KMS-11 (cell line): ENCODE data around the gene B3GLCT.

Experiments
- H2AFZ ChIP-seq: fragments of 200-600 bp; sonication (generic); 2 replicates; pipeline ENCODE4 v1.6.1; 2016; ENCODE audit warnings: antibody characterized with exemption, mixed run types, low read depth
- H3K27ac ChIP-seq: fragments of 200-600 bp; sonication (generic); 2 replicates; pipeline ENCODE4 v1.6.1; 2016; ENCODE audit warnings: mild to moderate bottlenecking, mixed run types
- H3K27me3 ChIP-seq: fragments of 200-600 bp; sonication (generic); 2 replicates; pipeline ENCODE4 v1.6.1; 2017; ENCODE audit warnings: mild to moderate bottlenecking, low read depth, mixed run types, moderate library complexity; ENCODE audit not compliant: insufficient read depth
- H3K36me3 ChIP-seq: fragments of 200-600 bp; sonication (generic); 2 replicates; pipeline ENCODE4 v1.6.1; 2017; ENCODE audit warnings: mild to moderate bottlenecking, mixed run types; ENCODE audit not compliant: insufficient read depth
- H3K4me1 ChIP-seq: fragments of 200-600 bp; sonication (generic); 2 replicates; pipeline ENCODE4 v1.6.1; 2016; ENCODE audit warnings: mild to moderate bottlenecking, low read depth, mixed run types; ENCODE audit not compliant: poor library complexity, severe bottlenecking
- H3K4me2 ChIP-seq: fragments of 200-600 bp; sonication (generic); 2 replicates; pipeline ENCODE4 v1.7.0; 2016; ENCODE audit warnings: mild to moderate bottlenecking, mixed run types
- H3K4me3 ChIP-seq: fragments of 200-600 bp; sonication (generic); IDR thresholded peaks from 2 replicates; pipeline ENCODE4 v1.6.1; 2017; ENCODE audit warnings: low read depth, low read length, mixed read lengths; ENCODE audit not compliant: insufficient read depth
- H3K79me2 ChIP-seq: fragments of 200-600 bp; sonication (generic); 2 replicates; pipeline ENCODE4 v1.6.1; 2016; ENCODE audit warnings: low read depth, mixed run types; ENCODE audit not compliant: insufficient read depth
- H3K9ac ChIP-seq: fragments of 200-600 bp; sonication (generic); 2 replicates; pipeline ENCODE4 v1.6.1; 2016; ENCODE audit warnings: mild to moderate bottlenecking, mixed run types
- H4K20me1 ChIP-seq: fragments of 200-600 bp; sonication (generic); 2 replicates; pipeline ENCODE4 v1.6.1; 2016; ENCODE audit warnings: mild to moderate bottlenecking, mixed run types; ENCODE audit not compliant: insufficient read depth
- TF ChIP-seq, protein P1 (sequence below): fragments of 200-600 bp; sonication (generic); conservative IDR thresholded peaks from 2 replicates; pipeline ENCODE4 v1.6.1; 2017; ENCODE audit warnings: low read depth, mild to moderate bottlenecking, antibody characterized with exemption, low read length, moderate library complexity, mixed read lengths

The B3GLCT gene

DNA sequence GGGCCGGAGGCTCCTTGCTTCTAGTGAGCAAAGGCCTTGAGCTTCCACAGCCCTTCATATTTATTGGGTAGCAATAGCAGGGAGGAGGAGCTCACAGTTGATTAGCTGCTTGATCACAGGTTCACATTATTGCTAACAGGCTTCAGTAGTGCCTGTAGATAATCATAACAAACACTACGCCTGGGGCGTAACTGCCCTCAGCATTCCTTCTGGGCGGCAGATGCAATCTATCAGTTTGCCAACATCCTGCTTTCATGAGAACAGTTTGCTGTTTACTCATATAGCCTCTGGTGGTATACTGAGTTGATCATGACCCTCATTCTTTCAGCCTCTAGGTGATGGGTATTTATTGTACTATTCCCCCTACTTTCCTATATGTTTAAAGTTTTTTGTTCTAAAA is 149.4 kb downstream of the B3GLCT start:
- H3K4me2 ChIP-seq, result no peak overlapping the region
- no peak overlapping the region for H2AFZ ChIP-seq
- no peaks in the 10 kb centered on the region for H4K20me1 ChIP-seq
- no peak overlapping the region for H3K4me3 ChIP-seq
- no peaks in the 10 kb centered on the region for H3K4me1 ChIP-seq
- no peaks in the 10 kb centered on the region for H3K36me3 ChIP-seq
- TF ChIP-seq, protein P1, sequence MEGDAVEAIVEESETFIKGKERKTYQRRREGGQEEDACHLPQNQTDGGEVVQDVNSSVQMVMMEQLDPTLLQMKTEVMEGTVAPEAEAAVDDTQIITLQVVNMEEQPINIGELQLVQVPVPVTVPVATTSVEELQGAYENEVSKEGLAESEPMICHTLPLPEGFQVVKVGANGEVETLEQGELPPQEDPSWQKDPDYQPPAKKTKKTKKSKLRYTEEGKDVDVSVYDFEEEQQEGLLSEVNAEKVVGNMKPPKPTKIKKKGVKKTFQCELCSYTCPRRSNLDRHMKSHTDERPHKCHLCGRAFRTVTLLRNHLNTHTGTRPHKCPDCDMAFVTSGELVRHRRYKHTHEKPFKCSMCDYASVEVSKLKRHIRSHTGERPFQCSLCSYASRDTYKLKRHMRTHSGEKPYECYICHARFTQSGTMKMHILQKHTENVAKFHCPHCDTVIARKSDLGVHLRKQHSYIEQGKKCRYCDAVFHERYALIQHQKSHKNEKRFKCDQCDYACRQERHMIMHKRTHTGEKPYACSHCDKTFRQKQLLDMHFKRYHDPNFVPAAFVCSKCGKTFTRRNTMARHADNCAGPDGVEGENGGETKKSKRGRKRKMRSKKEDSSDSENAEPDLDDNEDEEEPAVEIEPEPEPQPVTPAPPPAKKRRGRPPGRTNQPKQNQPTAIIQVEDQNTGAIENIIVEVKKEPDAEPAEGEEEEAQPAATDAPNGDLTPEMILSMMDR, result no peak
- H3K9ac ChIP-seq, result no peak overlapping the region
- H3K27ac ChIP-seq, result no peak overlapping the region
- H3K27me3 ChIP-seq, result no peaks in the 10 kb centered on the region
- no peaks in the 10 kb centered on the region for H3K79me2 ChIP-seq

DNA sequence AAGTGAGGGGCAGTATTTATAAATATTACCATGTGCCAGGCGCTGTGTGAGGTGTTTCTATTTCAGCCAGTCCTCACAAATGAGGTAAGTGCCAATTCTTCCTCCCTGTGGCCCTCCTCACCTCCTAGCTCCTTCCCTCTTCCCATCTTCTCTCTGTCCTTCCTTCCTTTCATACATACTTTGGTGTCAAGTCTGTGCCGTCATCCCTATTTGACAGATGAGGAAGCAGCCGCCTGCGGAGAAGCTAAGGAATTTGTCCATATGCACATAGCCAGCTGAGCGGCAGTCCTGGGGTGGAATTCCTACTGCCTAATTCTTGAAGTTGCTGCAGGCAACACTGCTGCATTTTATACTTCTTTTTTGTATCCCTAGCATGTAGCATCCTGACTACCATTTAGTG is 150.8 kb downstream of the B3GLCT start:
- Histone ChIP-seq H3K9ac (no peak overlapping the region), H3K79me2 (no peaks in the 10 kb centered on the region), H4K20me1 (no peaks in the 10 kb centered on the region), H3K27ac (no peak overlapping the region), H3K4me1 (no peaks in the 10 kb centered on the region), H3K4me3 (no peak overlapping the region), H3K4me2 (no peak overlapping the region), H2AFZ (no peak overlapping the region), H3K27me3 (no peaks in the 10 kb centered on the region), H3K36me3 (no peaks in the 10 kb centered on the region)
- TF ChIP-seq, protein P1, result no peak

DNA sequence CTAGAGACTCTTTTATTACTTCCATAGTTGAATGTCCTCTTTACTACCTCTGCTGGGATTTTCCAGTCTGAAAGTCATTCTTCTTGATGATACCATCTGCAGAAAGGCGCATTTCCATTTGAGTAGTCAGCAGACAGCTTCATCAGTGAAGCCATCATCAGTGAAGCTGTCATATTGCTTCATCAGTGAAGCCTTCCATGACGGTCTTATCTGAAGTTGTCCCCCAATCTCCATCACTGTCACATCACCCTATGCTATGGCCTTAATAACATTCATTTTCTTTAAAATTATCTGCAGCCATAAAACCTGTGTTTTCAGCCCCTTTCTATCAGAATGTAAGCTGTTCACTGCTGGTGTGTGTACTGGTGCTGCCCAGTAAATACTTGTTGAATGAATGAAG is 151.6 kb downstream of the B3GLCT start:
- TF ChIP-seq, protein P1, result no peak
- Histone ChIP-seq H3K27me3 (no peaks in the 10 kb centered on the region), H3K9ac (no peak overlapping the region)

DNA sequence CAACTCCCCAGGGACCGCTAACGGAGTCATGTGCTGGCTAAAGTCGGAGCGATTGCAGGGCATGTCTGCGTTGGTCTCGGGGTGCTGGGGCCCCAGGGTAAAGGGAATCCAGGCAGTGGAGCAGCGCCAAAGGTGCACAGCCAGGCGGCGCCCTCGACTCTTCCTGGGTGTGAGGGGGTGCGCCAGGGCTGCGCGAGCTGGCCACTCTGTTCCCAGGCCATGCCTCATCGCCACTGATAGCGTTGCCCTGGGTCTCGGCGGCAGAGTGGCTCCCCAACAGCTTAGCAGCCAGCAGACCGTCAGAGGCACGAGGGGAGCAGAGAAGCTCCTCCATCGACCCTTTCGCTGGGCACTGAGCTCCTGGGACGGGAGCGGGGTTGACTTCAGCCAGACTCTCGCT is 152.7 kb downstream of the B3GLCT start:
- Histone ChIP-seq H2AFZ (no peak overlapping the region), H4K20me1 (no peaks in the 10 kb centered on the region), H3K27me3 (no peaks in the 10 kb centered on the region), H3K4me3 (no peak overlapping the region), H3K4me2 (no peak overlapping the region), H3K79me2 (no peaks in the 10 kb centered on the region), H3K4me1 (no peaks in the 10 kb centered on the region), H3K27ac (no peak overlapping the region), H3K9ac (no peak overlapping the region), H3K36me3 (no peaks in the 10 kb centered on the region)
- TF ChIP-seq, protein P1, result no peak

More for the DNA sequence above, 151.6 kb downstream of the B3GLCT start:
- H3K4me2 ChIP-seq, result no peak overlapping the region
- H2AFZ ChIP-seq, result no peak overlapping the region
- no peaks in the 10 kb centered on the region for H3K4me1 ChIP-seq
- H4K20me1 ChIP-seq, result no peaks in the 10 kb centered on the region
- H3K4me3 ChIP-seq, result no peak overlapping the region
- no peaks in the 10 kb centered on the region for H3K36me3 ChIP-seq
- H3K79me2 ChIP-seq, result no peaks in the 10 kb centered on the region
- H3K27ac ChIP-seq, result no peak overlapping the region
